ENCODE measurements around the gene TMEM35B.
A peak's percentile ranks its signal among the peaks of the same experiment; 100 is the strongest.
"Not testable (repeated sequence)": the region's sequence is repeated elsewhere in the genome, so short reads cannot be mapped to it uniquely, and the experiment has no call there.

Gene TMEM35B

GRCh38 chr1:34984793-34985608 is at the start of gene TMEM35B:
Gene TMEM35B, minus strand, starts transcription at chr1:34985347. Its CDS starts 42 bp downstream, at chr1:34985305.
- DNase-seq = peak; percentile 79 to 83

- DNase-seq = no peak
Measured at GRCh38 chr1:35033346-35033745, 48.2 kb upstream of the TMEM35B start.

GRCh38 chr1:35032384-35032739 is 47.2 kb upstream of the TMEM35B start:
- DNase-seq = no peak

- peak; percentile 45 to 55 for DNase-seq
Measured at GRCh38 chr1:35030756-35031446, 45.8 kb upstream of the TMEM35B start.

- no peak for DNase-seq
Measured at GRCh38 chr1:35030338-35030737, 45.2 kb upstream of the TMEM35B start.

- DNase-seq = no peak
Measured at GRCh38 chr1:35029761-35030160, 44.6 kb upstream of the TMEM35B start.

GRCh38 chr1:35016406-35016805 is 31.3 kb upstream of the TMEM35B start:
- DNase-seq = no peak

GRCh38 chr1:35014486-35014885 is 29.3 kb upstream of the TMEM35B start:
- no peak for DNase-seq

- no peak for DNase-seq
Measured at GRCh38 chr1:35005711-35006110, 20.6 kb upstream of the TMEM35B start.

- no peak for DNase-seq
Measured at GRCh38 chr1:35001743-35002142, 16.6 kb upstream of the TMEM35B start.

- DNase-seq = no peak
Measured at GRCh38 chr1:34994878-34995277, 9.7 kb upstream of the TMEM35B start.

- no peak for DNase-seq
Measured at GRCh38 chr1:34988581-34988980, 3.4 kb upstream of the TMEM35B start.

GRCh38 chr1:34988147-34988546 is 3.0 kb upstream of the TMEM35B start:
- DNase-seq = no peak

GRCh38 chr1:34987018-34987417 is 1.9 kb upstream of the TMEM35B start:
- DNase-seq = no peak

GRCh38 chr1:34985609-34985904 is 410 bp upstream of the TMEM35B start:
- not testable (repeated sequence) for DNase-seq

GRCh38 chr1:34984435-34984792 is 733 bp downstream of the TMEM35B start:
- DNase-seq = no peak

GRCh38 chr1:34983700-34984355 is 1.3 kb downstream of the TMEM35B start:
- DNase-seq = no peak

- DNase-seq = no peak
Measured at GRCh38 chr1:34982820-34983376, 2.2 kb downstream of the TMEM35B start.

- DNase-seq = no peak
Measured at GRCh38 chr1:34980715-34981114, 4.4 kb downstream of the TMEM35B start.

GRCh38 chr1:34978921-34979320 is 6.2 kb downstream of the TMEM35B start:
- DNase-seq = no peak

GRCh38 chr1:34977858-34978257 is 7.3 kb downstream of the TMEM35B start:
- no peak for DNase-seq

- no peak for DNase-seq
Measured at GRCh38 chr1:34977210-34977471, 8.0 kb downstream of the TMEM35B start.

- no peak for DNase-seq
Measured at GRCh38 chr1:34976384-34977209, 8.6 kb downstream of the TMEM35B start.

Measured in stimulated activated CD4-positive, alpha-beta T cell treated with anti-CD3 and anti-CD28 coated beads, Interleukin-2, amount 100 ng/mL, for 24 hours (primary cell).